Osteocyte (in vitro differentiated cells): ENCODE measurements around the gene CAPN10. TPM values are rescaled to one million over a fixed set of nuclear protein-coding genes. Genes with fewer than 3 reads are reported as not detected.

Experiments used
- DNase-seq: peaks from one replicate; pipeline ENCODE4 v3.0.0; 2021; ENCODE audit warnings: mixed read lengths; ENCODE audit not compliant: unreplicated experiment; ENCODE audit errors: extremely low spot score
- H3K27ac Mint-ChIP-seq: one replicate; pipeline ENCODE4 v1.8.0; 2021; ENCODE audit warnings: mild to moderate bottlenecking, mixed read lengths; ENCODE audit not compliant: unreplicated experiment
- H3K27me3 Mint-ChIP-seq: one replicate; pipeline ENCODE4 v1.8.0; 2021; ENCODE audit warnings: mixed read lengths; ENCODE audit not compliant: unreplicated experiment
- H3K36me3 Mint-ChIP-seq: one replicate; pipeline ENCODE4 v1.8.0; 2021; ENCODE audit warnings: mixed read lengths; ENCODE audit not compliant: unreplicated experiment
- H3K4me1 Mint-ChIP-seq: one replicate; pipeline ENCODE4 v1.8.0; 2021; ENCODE audit warnings: mixed read lengths; ENCODE audit not compliant: unreplicated experiment
- H3K4me3 Mint-ChIP-seq: one replicate; pipeline ENCODE4 v1.8.0; 2021; ENCODE audit warnings: mild to moderate bottlenecking, moderate library complexity, mixed read lengths; ENCODE audit not compliant: unreplicated experiment
- H3K9me3 Mint-ChIP-seq: one replicate; pipeline ENCODE4 v1.8.0; 2021; ENCODE audit warnings: mixed read lengths; ENCODE audit not compliant: unreplicated experiment
- total RNA-seq: library from RNA; stranded (reverse); gene quantifications from 2 replicates; pipeline ENCODE4 v1.2.1, GENCODE V29; 2021
- TF ChIP-seq, protein P1 (sequence below): fragments of 200-600 bp; sonication (generic); IDR thresholded peaks from 2 replicates; pipeline ENCODE4 v1.5.0; 2021; ENCODE audit warnings: antibody characterized with exemption, mild to moderate bottlenecking, moderate library complexity

The CAPN10 gene
- total RNA-seq, 1 donor from 2014 or later, result 37.7 TPM

DNA sequence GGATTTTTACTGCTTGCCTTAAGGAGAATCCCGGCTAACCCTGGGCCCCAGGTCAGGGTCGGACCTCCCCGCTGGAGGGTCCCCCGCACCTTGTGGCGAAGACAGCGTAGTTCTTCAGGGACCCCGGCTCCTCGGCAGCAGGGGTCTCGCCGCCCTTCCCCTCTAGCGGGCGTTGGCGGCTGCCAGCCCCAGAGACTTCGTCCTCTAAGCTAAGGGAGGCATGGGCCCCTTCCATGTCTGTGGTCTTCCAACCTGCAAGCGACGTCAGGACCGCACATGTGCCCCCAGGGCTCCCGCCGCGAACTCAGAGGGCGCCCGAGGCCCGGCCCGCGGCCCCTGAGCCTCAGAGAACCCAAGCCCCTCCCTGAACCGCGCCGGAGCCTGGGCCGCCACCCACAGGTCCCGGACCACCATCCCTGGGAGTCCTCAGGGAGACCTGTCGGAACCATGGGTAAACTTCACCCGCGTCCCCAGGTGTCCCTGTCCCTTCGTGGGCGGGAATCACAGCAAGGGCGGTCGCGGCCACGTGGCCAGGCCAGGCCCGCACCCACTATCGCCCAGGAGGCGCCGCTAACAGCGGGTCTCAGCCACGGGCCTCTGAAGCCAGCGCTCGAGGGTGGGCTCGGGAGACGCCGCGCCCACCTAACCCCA lies 29.3 kb upstream of the CAPN10 start:
- H3K36me3 Mint-ChIP-seq, result peaks cover under 1% of the 10 kb centered on the region

DNA sequence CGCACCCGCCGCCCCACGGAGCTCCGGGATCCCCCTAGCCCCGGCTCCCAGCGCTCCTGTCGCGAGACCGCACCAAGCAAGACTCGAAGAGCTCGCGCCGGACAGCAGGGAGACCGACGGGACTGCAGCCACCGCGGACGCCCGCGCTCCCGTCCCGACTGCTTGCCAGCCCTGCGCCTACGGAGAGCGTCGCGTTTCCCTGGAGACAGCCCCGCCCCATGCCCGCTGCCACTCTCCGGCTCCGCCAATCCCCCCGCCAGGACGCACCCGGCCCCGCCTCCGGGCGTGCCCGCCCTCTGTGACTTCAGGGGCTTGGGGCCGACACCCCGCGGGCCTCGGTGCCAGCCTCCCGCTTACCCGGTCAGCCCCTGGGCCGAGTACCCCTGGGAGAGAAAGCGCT lies 28.7 kb upstream of the CAPN10 start, which contains the start of gene ANKMY1:
Gene ANKMY1, minus strand, starts transcription at position 181 of the 400 bp plus-strand sequence. CDS start 653 bp downstream, outside the sequence.
- Mint-ChIP-seq H3K4me3 (peak within 1 kb of the TSS; percentile 32), H3K36me3 (no peaks in the 10 kb centered on the region), H3K4me1 (peaks cover 33% of the 10 kb centered on the region), H3K9me3 (no peaks in the 10 kb centered on the region), H3K27ac (peak within 1 kb of the TSS; percentile 23), H3K27me3 (no peaks in the 10 kb centered on the region)
- peak; percentile 86 for DNase-seq
- TF ChIP-seq, protein P1, sequence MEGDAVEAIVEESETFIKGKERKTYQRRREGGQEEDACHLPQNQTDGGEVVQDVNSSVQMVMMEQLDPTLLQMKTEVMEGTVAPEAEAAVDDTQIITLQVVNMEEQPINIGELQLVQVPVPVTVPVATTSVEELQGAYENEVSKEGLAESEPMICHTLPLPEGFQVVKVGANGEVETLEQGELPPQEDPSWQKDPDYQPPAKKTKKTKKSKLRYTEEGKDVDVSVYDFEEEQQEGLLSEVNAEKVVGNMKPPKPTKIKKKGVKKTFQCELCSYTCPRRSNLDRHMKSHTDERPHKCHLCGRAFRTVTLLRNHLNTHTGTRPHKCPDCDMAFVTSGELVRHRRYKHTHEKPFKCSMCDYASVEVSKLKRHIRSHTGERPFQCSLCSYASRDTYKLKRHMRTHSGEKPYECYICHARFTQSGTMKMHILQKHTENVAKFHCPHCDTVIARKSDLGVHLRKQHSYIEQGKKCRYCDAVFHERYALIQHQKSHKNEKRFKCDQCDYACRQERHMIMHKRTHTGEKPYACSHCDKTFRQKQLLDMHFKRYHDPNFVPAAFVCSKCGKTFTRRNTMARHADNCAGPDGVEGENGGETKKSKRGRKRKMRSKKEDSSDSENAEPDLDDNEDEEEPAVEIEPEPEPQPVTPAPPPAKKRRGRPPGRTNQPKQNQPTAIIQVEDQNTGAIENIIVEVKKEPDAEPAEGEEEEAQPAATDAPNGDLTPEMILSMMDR, result no peak

More for the DNA sequence above, 29.3 kb upstream of the CAPN10 start:
- Mint-ChIP-seq H3K9me3 (no peaks in the 10 kb centered on the region), H3K4me3 (no peak overlapping the region), H3K27ac (no peak overlapping the region), H3K27me3 (no peaks in the 10 kb centered on the region), H3K4me1 (peaks cover 32% of the 10 kb centered on the region)
- DNase-seq, result no peak
- TF ChIP-seq, protein P1, result no peak

DNA sequence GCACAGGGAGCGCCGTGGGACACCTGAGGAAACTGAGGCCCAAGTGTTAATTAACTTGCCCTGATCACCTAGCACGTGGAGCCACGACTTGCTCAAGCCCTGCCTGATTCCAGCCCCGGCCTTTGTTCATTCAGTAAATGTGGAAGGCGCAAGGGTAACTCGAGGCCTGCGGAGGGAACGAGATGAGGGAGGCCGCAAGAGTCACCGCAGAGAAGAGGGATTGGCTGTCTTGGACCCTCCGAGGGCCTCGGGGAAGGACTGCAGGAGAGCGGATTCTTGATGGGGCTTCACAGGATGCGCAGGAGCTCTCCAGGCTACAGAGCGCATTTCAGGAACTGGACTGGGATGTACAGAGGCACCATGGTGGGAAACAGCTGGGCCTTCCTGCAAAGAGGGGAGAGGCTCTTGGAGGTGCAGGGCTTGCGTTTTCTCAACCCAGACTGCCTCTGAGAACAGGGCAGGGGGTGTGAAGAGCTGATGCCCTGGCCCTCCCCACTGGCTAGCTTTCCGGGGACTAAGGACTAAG lies 28.2 kb upstream of the CAPN10 start:
- TF ChIP-seq, protein P1, result no peak
- Mint-ChIP-seq H3K9me3 (no peaks in the 10 kb centered on the region), H3K4me1 (peaks cover 33% of the 10 kb centered on the region), H3K36me3 (no peaks in the 10 kb centered on the region), H3K27ac (peak overlapping the region; percentile 23), H3K4me3 (peak overlapping the region; percentile 32), H3K27me3 (no peaks in the 10 kb centered on the region)
- no peak for DNase-seq

DNA sequence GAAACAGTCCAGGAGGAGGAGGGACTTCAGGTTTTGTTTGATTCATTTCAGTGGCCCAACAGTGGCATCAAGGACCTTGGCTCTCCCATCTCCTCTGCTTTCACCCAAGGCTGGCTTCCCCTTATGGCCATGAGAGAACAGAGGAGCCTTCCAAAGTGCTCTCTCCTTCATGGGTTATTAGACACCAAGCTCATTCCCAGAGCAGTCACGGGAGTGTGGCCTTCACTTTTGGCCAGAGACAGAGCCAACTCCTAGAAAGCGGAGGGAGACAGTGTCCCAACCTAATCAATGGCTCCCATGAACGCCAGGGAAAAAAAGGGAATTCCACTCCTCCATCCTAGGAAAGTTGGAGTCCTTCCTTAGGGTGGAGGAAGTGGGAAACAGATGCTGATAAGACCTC lies 27.2 kb upstream of the CAPN10 start:
- Mint-ChIP-seq H3K27me3 (no peaks in the 10 kb centered on the region), H3K27ac (no peak overlapping the region), H3K4me3 (peak overlapping the region; percentile 71), H3K36me3 (no peaks in the 10 kb centered on the region), H3K9me3 (no peaks in the 10 kb centered on the region), H3K4me1 (peaks cover 36% of the 10 kb centered on the region)
- TF ChIP-seq, protein P1, result no peak
- DNase-seq, result no peak

DNA sequence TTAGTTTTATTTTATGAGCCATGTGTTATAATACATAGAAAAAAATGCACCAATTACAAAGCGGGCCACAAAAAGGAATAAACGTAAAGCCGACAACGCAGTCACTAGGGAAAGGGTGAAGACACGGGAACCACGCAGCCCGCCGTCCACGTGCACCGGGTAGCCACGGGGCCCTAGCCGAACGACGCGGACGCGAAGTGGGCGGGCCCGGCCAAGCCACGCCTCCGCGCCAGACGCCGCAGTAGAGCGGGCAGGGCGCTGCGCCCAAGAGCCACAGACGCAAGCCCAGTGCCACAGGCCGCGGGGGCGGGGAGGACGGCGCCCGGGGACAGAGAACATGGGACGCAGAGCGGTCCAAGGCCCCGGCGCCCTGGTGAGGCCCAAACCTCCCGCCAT lies 26.5 kb upstream of the CAPN10 start, which contains the start of gene DUSP28:
Gene DUSP28, plus strand, starts transcription at position 274 of the 396 bp plus-strand sequence. CDS start 328 bp downstream, outside the sequence.
- H3K9me3 Mint-ChIP-seq, result no peaks in the 10 kb centered on the region
- H3K27ac Mint-ChIP-seq, result peak within 1 kb of the TSS; percentile 89

More for the DNA sequence above, 26.5 kb upstream of the CAPN10 start, which contains the start of gene DUSP28:
- peak within 1 kb of the TSS; percentile 74 for H3K4me3 Mint-ChIP-seq
- peaks cover 36% of the 10 kb centered on the region for H3K4me1 Mint-ChIP-seq
- TF ChIP-seq, protein P1, result no peak
- no peaks in the 10 kb centered on the region for H3K27me3 Mint-ChIP-seq
- H3K36me3 Mint-ChIP-seq, result no peaks in the 10 kb centered on the region
- DNase-seq, result peak; percentile 96
